Measurements from ENCODE around the gene FGGY.

DNA sequence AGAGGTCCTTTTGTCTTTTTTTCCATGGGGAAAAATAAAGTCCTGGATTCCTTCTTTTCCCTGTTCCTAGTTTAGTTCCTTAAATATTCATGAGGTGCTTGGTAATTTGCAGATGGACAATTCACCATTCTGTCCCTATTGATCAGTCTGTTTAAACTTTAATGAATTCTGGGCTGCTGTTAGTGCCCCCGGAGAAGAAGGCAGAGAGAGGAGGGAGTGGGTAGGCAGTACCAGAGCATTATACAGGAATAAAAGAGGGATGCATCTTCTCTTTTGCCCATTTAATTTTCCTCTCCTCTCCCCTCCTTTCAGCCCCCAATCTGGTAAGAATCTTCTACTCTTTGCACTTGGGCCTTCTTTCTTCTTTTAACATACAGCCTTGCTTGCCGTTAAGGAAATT, 25.9 kb downstream of the FGGY start:
- no peak for TF ChIP-seq EZH2 (IDR thresholded peaks at IDR 0.05; ENCODE audit: low read depth)
- TF ChIP-seq, protein P1, sequence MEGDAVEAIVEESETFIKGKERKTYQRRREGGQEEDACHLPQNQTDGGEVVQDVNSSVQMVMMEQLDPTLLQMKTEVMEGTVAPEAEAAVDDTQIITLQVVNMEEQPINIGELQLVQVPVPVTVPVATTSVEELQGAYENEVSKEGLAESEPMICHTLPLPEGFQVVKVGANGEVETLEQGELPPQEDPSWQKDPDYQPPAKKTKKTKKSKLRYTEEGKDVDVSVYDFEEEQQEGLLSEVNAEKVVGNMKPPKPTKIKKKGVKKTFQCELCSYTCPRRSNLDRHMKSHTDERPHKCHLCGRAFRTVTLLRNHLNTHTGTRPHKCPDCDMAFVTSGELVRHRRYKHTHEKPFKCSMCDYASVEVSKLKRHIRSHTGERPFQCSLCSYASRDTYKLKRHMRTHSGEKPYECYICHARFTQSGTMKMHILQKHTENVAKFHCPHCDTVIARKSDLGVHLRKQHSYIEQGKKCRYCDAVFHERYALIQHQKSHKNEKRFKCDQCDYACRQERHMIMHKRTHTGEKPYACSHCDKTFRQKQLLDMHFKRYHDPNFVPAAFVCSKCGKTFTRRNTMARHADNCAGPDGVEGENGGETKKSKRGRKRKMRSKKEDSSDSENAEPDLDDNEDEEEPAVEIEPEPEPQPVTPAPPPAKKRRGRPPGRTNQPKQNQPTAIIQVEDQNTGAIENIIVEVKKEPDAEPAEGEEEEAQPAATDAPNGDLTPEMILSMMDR (conservative IDR thresholded peaks at IDR 0.05) = no peak
